GM10248 (cell line): Measurements from ENCODE around the gene PCDHA1.

Source experiments
- CTCF ChIA-PET: fragments of 300-600 bp; sonication (Branson Sonifier 250); formaldehyde crosslinking; extraction: SDS; loops from one replicate; lab custom pipeline; 2021; ENCODE audit warnings: antibody characterized with exemption; lab: Yijun Ruan, JAX
- POLR2A ChIA-PET: fragments of 350-650 bp; sonication (Branson Sonifier 250); formaldehyde crosslinking; extraction: SDS; loops from one replicate; lab custom pipeline; 2020; ENCODE audit warnings: antibody characterized with exemption; lab: Yijun Ruan, JAX
- DNase-seq: peaks from one replicate; pipeline ENCODE4 v3.0.0; 2012; ENCODE audit errors: extremely low spot score
- TF ChIP-seq, protein P1 (sequence below): IDR thresholded peaks from 2 replicates; pipeline ENCODE4 v1.5.1; 2012; ENCODE audit warnings: mild to moderate bottlenecking, low read depth; ENCODE audit errors: extremely low read depth, missing control alignments, control extremely low read depth

Gene PCDHA1

DNA sequence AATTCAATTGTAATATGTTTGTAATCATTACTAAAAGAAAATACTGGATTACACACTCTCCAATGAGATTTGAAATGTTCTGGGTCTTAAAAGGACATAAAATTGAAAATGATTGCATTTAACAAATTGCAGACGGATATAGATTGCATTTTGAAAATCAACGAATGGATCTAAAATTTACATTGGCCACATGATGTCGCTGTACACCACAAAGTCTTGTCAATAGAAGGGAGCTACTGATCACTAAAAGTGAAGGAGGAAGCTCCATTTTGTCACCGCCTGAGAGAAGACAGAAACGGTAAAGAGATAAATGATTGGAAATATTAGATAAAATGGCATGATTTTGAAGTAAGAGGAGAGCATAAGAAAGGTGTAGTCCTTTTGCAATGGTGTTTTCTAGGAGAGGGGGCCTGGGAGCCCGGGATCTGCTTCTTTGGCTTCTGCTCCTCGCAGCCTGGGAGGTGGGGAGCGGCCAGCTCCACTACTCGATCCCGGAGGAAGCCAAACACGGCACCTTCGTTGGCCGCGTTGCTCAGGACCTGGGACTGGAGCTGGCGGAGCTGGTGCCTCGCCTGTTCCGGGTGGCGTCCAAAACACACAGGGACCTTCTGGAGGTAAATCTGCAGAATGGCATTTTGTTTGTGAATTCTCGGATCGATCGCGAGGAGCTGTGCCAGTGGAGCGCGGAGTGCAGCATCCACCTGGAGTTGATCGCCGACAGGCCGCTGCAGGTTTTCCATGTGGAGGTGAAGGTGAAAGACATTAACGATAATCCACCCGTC, at the start of gene PCDHA1:
TSS of gene PCDHA1 (plus strand) at position 236 of the 782 bp plus-strand sequence.
- CTCF ChIA-PET, result interaction anchor here (1.0 to 1.5 kb wide), 3 partner anchors 21 to 635 kb away, joined by 3 to 4 read pairs (median 3); partner anchors contain the start of gene PCDHGA11
- TF ChIP-seq, protein P1, sequence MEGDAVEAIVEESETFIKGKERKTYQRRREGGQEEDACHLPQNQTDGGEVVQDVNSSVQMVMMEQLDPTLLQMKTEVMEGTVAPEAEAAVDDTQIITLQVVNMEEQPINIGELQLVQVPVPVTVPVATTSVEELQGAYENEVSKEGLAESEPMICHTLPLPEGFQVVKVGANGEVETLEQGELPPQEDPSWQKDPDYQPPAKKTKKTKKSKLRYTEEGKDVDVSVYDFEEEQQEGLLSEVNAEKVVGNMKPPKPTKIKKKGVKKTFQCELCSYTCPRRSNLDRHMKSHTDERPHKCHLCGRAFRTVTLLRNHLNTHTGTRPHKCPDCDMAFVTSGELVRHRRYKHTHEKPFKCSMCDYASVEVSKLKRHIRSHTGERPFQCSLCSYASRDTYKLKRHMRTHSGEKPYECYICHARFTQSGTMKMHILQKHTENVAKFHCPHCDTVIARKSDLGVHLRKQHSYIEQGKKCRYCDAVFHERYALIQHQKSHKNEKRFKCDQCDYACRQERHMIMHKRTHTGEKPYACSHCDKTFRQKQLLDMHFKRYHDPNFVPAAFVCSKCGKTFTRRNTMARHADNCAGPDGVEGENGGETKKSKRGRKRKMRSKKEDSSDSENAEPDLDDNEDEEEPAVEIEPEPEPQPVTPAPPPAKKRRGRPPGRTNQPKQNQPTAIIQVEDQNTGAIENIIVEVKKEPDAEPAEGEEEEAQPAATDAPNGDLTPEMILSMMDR, result no peak
- POLR2A ChIA-PET, result no interaction called here
- no peak for DNase-seq

- ChIA-PET CTCF (no interaction called here), POLR2A (no interaction called here)
- DNase-seq, result no peak
- TF ChIP-seq, protein P1, result no peak
Measured at GRCh38 chr5:140737486-140737885, 48.5 kb upstream of the PCDHA1 start.

- ChIA-PET POLR2A (no interaction called here), CTCF (interaction anchor here (1.1 to 1.7 kb wide), 4 partner anchors 10 to 152 kb away, joined by 3 to 5 read pairs (median 4); no protein-coding TSS in a partner anchor)
- TF ChIP-seq, protein P1, result no peak
- no peak for DNase-seq
Measured at GRCh38 chr5:140741967-140742366, 44.0 kb upstream of the PCDHA1 start.

DNA sequence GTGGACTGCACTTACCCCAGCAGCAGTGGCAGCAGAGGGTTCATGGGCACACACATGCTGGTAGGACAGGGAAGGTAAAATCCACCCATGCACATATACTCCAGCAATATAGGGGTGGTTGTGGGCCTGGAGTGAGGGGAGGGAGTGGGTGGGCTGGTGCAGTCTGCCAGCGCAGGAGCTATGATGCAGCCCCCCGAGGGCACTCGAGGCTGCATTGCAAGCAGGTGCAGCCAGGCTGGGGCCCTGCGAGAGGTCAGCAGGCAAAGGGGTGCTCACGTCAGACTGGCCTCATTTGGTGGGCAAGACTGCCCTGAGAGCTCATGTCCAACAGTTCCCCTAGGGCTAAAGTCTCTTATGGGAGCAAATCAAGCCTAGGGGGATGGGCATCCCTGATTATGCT, 32.4 kb upstream of the PCDHA1 start:
- TF ChIP-seq, protein P1, result no peak
- CTCF ChIA-PET, result no interaction called here
- no peak for DNase-seq
- POLR2A ChIA-PET, result no interaction called here

- ChIA-PET POLR2A (no interaction called here), CTCF (no interaction called here)
- DNase-seq, result no peak
- TF ChIP-seq, protein P1, result no peak
Measured at GRCh38 chr5:140764177-140764973, 21.6 kb upstream of the PCDHA1 start.

DNA sequence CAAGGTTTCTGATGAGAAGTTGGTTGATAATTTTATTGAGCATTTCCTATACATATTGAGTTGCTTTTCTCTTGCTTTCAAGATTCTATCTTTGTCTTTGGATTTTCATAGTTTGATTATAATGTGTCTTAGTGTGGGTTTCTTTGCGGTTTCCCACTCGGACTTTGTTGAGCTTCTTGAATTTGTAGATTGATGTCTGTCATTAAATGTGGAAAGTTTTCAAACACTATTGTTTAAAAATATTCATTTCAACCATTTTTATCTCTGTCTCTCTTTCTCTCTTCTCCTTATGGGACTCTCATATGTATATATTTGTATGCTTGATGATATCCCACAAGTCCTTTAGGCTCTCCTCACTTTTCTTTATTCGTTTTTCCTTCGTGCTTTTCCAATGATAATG, 18.5 kb upstream of the PCDHA1 start:
- TF ChIP-seq, protein P1, result no peak
- CTCF ChIA-PET, result no interaction called here
- DNase-seq, result no peak
- POLR2A ChIA-PET, result no interaction called here
